HL-60/S4 treated with retinoic acid at 250 ng/mL for 4 days and 3 days (cell line): ENCODE measurements around the gene NME4.

Source experiments
- in situ Hi-C: fragments of 300-500 bp; cut with MboI; formaldehyde crosslinking; loops from 2 replicates; pipeline ENCODE4 v1.7.0; 2022; ENCODE audit warnings: low sequenced_read_pairs

The NME4 gene

GRCh38 chr16:363110-363765 lies 33.8 kb upstream of the NME4 start:
- in situ Hi-C loops = no loop called here

- in situ Hi-C loops = no loop called here
Measured at GRCh38 chr16:363766-364490, 33.1 kb upstream of the NME4 start.

DNA sequence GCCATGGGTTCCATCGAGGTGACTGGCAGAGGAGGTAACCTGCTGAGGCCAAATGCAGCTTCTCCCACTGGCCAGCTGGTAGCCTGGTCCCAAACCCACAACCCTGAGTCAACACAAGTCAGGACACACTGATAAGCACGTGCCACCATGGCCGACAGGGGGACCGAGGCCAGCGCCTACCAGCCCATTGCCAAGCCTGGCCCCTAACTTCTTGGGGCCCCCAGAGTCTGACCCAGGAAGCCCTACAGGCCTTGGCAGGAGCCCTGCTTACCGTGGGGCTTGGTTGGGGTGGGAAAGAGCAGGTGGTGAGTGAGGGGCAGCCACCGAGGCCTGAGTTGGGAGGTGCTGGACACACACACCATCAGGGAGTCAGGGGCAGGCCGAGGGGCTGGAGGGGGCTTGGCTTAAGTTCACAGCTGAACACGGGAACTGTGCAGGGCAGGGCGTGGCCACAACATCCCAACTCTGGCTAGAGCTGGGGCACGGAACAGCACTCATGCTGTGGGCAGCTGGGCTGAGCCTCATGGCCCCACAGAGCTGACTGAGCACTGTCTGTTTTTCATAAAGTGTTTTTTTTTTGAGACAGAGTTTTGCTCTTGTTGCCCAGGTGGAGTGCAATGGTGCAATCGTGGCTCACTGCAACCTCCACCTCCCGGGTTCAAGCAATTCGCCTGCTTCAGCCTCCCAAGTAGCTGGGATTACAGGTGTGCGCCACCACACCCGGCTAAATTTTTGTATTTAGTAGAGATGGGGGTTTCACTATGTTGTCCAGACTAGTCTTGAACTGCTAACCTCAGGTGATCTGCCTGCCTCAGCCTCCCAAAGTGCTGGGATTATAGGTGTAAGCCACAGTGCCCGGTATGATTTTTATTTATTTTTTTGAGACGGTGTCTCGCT lies 32.2 kb upstream of the NME4 start:
- in situ Hi-C loops = no loop called here

DNA sequence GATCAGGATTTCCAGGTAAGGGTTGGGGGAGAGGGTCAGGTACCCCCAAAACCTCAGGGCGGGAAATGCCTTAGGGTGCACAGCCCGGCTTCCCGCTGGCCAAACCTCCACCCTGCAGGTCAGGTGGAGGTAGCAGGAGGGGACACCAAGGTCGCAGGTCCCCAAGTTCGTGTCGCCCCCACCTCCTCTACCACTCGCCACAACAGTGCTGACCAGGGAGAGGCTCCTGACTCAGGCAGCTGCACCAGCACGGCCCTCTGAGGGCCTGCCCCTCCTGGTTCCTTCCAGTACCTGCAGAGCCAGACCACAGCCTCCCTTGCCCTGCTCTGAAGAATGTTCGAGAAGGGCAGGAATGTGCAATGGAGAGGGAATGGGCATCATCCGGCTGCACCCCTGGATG lies 30.5 kb upstream of the NME4 start:
- in situ Hi-C loops = no loop called here

DNA sequence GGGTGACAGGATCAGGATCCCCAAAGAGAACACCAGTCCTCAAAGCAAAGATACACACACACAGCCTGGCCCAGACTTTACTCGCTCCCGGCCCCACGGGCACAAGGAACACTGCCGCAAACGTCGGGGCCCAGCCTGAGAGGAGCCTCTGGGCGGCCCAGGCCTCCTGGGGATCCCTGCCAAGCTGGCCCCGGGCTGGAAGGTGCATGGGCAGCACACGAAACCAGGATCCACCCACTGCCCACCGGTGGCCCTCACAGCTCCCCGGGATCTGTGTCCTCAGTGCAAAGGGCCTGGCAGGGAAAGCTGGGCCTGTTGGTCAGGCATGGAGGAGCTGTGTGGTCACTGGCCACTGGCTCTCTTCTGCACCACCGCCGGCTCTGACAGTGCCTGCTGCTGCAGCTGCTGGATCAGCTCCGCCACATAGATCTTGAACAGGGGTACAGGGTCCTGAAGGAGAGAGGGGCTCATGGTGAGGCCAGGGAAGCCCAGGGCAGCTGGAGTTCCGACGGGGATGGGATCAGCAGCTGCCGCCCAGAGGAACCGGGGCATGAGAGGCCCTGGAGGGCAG lies 29.6 kb upstream of the NME4 start:
- in situ Hi-C loops = no loop called here

DNA sequence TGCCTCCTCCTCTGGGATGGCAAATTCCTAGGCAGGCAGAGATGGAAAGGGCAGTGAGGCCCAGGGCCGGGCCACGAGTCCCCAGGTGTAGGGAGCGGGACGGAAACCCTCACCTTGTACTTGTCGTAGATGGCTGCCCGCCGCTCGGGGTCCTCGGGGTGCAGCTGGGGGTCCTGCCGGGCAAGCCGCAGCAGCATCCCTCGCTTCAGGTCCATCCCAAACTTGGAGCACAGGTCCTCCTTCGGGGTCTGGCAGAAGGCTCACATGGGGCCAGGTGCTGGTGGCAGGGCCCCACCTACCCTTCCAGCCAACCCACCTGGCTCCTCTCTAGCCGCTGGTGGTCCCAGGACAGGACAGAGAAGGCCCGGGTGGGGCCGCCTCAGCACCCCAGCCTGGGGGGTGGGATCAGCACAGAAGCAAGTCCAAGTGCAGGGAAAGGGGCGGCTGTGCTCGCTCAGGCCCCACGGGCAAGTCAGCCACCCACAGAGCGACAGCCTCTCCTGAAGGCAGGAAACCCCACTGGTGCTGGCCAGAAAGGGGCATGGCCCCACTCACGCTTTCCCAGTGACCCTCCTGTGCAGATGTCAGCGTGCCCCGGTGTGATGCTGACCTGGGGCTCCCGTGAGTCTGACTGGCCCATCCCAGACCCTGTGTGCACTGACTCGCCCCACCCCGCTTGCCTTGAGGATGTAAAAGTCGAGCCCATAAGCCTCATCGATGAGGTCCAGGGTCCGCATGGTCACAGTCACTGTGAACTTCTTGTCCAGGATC lies 28.4 kb upstream of the NME4 start:
- in situ Hi-C loops = no loop called here

- in situ Hi-C loops = no loop called here
Measured at GRCh38 chr16:369275-369865, 27.6 kb upstream of the NME4 start.

- in situ Hi-C loops = no loop called here
Measured at GRCh38 chr16:369866-370436, 27.0 kb upstream of the NME4 start.

- in situ Hi-C loops = no loop called here
Measured at GRCh38 chr16:370443-370842, 26.6 kb upstream of the NME4 start, which contains the start of gene MRPL28. Gene MRPL28 (minus strand): TSS chr16:370538. CDS start chr16:370218, 320 bp downstream.

DNA sequence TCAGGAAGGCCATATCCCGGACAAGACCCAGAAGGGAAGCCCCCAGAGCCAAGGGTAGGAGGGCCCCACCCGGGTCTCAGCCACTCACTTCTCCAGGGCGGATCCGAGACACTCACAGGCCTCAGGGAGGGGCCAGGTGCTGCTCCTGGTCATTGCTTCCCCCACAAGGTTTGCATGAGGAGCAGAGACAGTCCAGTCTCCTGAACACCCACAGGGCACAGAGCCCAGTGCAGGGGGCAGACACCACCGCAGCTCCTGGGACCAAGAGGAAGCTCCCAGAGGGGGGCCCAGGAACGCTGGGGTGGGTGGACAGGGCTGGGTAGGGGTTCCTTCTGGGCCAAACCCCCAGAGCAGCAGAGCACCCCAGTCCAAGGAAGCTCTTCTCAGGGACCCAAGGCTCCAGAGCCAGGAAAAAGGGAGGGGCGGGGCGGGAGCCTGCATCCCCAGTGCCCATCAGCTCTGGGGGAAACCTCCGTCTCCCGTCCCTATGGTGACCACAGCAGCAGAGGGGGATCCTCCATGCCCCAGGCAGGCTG lies 26.0 kb upstream of the NME4 start:
- in situ Hi-C loops = no loop called here

- in situ Hi-C loops = no loop called here
Measured at GRCh38 chr16:371515-372301, 25.3 kb upstream of the NME4 start.

GRCh38 chr16:372302-372983 lies 24.6 kb upstream of the NME4 start:
- in situ Hi-C loops = no loop called here

DNA sequence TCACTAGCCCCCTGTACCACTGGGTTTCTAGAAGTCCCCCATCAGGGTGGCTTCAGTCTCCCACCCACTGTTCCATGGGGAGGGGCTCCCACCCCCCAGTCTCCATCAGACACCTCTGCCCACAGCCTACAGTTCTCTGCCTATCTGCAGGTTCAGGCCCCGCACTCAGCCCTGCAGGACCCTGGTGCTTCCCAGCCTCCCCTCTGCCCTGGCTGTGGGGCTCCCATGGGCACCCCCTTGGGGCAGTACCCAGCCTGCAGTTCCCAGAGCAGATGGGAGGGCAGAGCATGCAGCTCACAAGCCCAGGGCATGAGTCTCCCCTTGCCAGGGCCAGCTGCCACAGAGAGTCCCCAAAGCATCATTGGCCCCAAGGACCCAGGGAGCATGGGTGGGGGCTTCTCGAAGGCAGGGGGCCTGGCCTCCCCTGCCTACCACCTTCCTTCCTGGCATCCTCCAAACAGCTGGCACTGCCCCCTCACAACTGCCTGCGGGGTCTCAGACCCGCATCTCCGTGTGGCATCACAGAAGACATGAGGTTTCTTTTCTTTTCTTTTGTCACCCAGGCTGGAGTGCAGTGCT lies 23.9 kb upstream of the NME4 start:
- in situ Hi-C loops = no loop called here

GRCh38 chr16:373848-374615 lies 23.0 kb upstream of the NME4 start:
- in situ Hi-C loops = no loop called here

DNA sequence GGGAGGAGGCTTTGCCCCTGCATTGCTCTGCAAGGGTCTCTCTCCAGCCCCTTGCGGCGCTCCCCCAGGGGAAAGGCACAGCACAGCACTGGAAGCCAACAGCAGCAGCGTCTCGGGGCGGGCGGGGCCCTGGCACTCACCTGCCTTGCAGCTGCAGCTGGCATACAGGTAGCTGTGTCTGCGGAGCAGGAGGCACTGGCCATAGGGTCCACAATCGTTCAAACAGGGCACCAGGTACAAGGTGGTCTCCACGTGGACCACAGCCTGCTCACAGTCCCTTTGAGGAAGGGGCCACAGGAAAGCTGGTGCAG lies 22.4 kb upstream of the NME4 start:
- in situ Hi-C loops = no loop called here

GRCh38 chr16:375212-375611 lies 21.8 kb upstream of the NME4 start:
- in situ Hi-C loops = no loop called here
